Colonic mucosa (tissue), 4 donors: ENCODE results near the gene GJB1. TPM values are rescaled to one million over a fixed set of nuclear protein-coding genes. Genes with fewer than 3 reads are reported as not detected.
"Not testable (repeated sequence)": the region's sequence is repeated elsewhere in the genome, so short reads cannot be mapped to it uniquely, and the experiment has no call there.

Source experiments
- DNase-seq: peaks from one replicate; pipeline ENCODE4 v3.0.0-alpha.2; 2020
- H3K27ac ChIP-seq: fragments of 200-600 bp; one replicate; pipeline ENCODE4 v1.8.0; 2021
- H3K27me3 ChIP-seq: fragments of 200-600 bp; one replicate; pipeline ENCODE4 v1.8.0; 2021
- H3K36me3 ChIP-seq: fragments of 200-600 bp; one replicate; pipeline ENCODE4 v1.8.0; 2021
- H3K4me1 ChIP-seq: fragments of 200-600 bp; one replicate; pipeline ENCODE4 v1.8.0; 2021; ENCODE audit warnings: mild to moderate bottlenecking
- H3K4me3 ChIP-seq: fragments of 200-600 bp; one replicate; pipeline ENCODE4 v1.8.0; 2021
- H3K9ac ChIP-seq, 2 donors: one replicate each; pipeline ENCODE4 v1.7.0; 2013; ENCODE audit warnings: control low read depth in 2 of 2, low read depth in 2 of 2, low read length in 2 of 2
- H3K9me3 ChIP-seq: fragments of 200-600 bp; one replicate; pipeline ENCODE4 v1.8.0; 2021
- CTCF ChIP-seq: fragments of 200-600 bp; IDR thresholded peaks from one replicate; pipeline ENCODE4 v1.8.0; 2022; ENCODE audit warnings: antibody characterized with exemption, mild to moderate bottlenecking
- intact Hi-C: fragments of 100-400 bp; cut with DNase I; formaldehyde crosslinking; loops from one replicate; pipeline ENCODE4 v1.14.1; 2022
- total RNA-seq, 2 donors: library from RNA; stranded (reverse); fragmentation: NEBNext Ultra II Directional in 1 of 2; extraction: Animal tissue kit (Norgen Biotek cat#: 25700) in 1 of 2; gene quantifications; one replicate each; pipeline ENCODE4 v1.2.1, GENCODE V29; 2021
- donor health status: healthy.
- donor health status: DM: no; HTN: no; CAD: no.
- donor health status: DM: no; HTN: no; CAD: no.

The GJB1 gene
- total RNA-seq, 2 donors from 2014 or later = 76.0 to 100 TPM

- Histone ChIP-seq H3K36me3 (no peaks in the 10 kb centered on the region), H3K9me3 (no peaks in the 10 kb centered on the region), H3K9ac (peak within 1 kb of the TSS; percentile 76 to 77), H3K27ac (peak within 1 kb of the TSS; percentile 16), H3K4me1 (no peaks in the 10 kb centered on the region), H3K4me3 (peak within 1 kb of the TSS; percentile 56), H3K27me3 (no peaks in the 10 kb centered on the region)
- DNase-seq = peak; percentile 86
- intact Hi-C loops = loop anchor here (10.0 kb wide), 1 partner anchor 70 kb away; no protein-coding TSS in a partner anchor
- TF ChIP-seq CTCF = no peak
These were observed 31.3 kb downstream of the GJB1 start, which contains the start of gene ZMYM3 for GRCh38 chrX:71254092-71254963. Gene ZMYM3, minus strand, starts transcription at chrX:71254140. Its CDS starts 885 bp downstream, at chrX:71253255.

DNA sequence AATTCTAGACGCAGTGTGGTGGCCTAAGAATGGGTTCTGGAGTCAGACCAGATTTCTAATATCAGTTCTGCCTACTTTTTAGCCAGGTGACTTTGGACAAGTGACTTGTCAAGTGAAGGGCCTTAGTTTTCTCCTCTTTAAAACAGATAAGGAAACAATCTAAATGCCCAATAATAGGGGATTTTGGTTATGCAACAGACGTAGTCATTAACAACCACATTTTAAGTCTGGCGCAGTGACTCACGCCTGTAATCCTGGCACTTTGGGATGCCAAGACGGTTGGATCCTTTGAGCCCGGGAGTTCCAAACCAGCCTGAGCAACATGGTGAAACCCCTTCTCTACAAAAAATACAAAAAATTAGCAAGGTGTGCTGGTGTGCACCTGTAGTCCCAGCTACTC, 33.0 kb downstream of the GJB1 start:
- Histone ChIP-seq H3K27ac (no peak overlapping the region), H3K27me3 (no peaks in the 10 kb centered on the region), H3K36me3 (no peaks in the 10 kb centered on the region), H3K4me1 (no peaks in the 10 kb centered on the region), H3K9me3 (no peaks in the 10 kb centered on the region), H3K4me3 (no peak overlapping the region), H3K9ac (no peak overlapping the region)
- intact Hi-C loops = loop anchor here (10.0 kb wide), 1 partner anchor 71 kb away; no protein-coding TSS in a partner anchor
- DNase-seq = no peak
- no peak for TF ChIP-seq CTCF

GRCh38 chrX:71256856-71257255, 33.8 kb downstream of the GJB1 start:
- no peak for DNase-seq
- Histone ChIP-seq H3K9ac (no peak overlapping the region), H3K36me3 (no peaks in the 10 kb centered on the region), H3K4me3 (no peak overlapping the region), H3K4me1 (no peaks in the 10 kb centered on the region), H3K9me3 (no peaks in the 10 kb centered on the region), H3K27ac (no peak overlapping the region), H3K27me3 (no peaks in the 10 kb centered on the region)
- TF ChIP-seq CTCF = no peak
- intact Hi-C loops = loop anchor here (10.0 kb wide), 1 partner anchor 72 kb away; no protein-coding TSS in a partner anchor

DNA sequence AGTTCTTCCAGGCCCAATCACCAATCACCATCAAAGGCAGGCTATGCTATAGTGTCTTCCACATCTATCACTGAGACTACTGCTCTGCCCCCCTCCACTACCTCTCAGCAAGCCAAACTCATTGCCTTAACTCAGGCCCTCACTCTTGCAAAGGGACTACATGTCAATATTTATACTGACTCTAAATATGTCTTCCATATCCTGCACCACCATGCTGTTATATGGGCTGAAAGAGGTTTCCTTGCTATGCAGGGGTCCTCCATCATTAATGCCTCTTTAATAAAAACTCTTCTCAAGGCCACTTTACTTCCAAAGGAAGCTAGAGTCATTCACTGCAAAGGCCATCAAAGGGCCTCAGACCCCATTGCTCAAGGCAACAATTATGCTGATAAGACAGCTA, 45.6 kb downstream of the GJB1 start:
- H3K9ac ChIP-seq, H3K27ac ChIP-seq, H3K27me3 ChIP-seq, H3K9me3 ChIP-seq, DNase-seq, intact Hi-C loops, H3K36me3 ChIP-seq, H3K4me3 ChIP-seq, H3K4me1 ChIP-seq: not testable (repeated sequence)

DNA sequence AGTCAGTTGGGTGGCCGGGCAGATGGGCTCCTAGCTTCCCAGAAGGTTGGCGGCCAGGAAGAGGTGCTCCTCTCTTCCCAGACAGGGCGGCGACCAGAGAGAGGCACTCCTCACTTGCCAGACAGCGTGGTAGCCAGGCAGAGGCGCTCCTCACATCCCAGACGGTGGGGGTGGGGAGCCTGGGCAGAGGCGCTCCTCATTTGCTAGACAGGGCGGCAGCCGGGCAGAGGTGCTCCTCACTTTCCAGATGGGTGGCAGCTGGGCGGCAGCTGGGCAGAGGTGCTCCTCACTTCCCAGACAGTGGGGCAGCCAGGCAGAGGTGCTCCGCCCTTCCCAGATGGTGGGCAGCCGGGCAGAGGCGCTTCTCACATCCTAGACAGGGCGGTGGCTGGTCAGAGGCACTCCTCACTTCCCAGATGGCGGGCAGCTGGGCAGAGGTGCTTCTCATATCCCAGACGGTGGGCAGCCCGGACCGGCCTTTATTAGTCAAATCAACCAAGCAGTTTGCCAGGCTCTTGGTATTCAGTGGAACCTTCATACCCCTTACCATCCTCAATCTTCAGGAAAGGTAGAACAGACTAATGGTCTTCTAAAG, 46.9 kb downstream of the GJB1 start:
- DNase-seq = no peak
- no peaks in the 10 kb centered on the region for H3K36me3 ChIP-seq
- intact Hi-C loops = no loop called here
- no peak overlapping the region for H3K9ac ChIP-seq
- TF ChIP-seq CTCF = no peak
- no peaks in the 10 kb centered on the region for H3K4me1 ChIP-seq
- no peaks in the 10 kb centered on the region for H3K27me3 ChIP-seq
- H3K9me3 ChIP-seq = no peaks in the 10 kb centered on the region
- no peak overlapping the region for H3K4me3 ChIP-seq
- H3K27ac ChIP-seq = no peak overlapping the region

DNA sequence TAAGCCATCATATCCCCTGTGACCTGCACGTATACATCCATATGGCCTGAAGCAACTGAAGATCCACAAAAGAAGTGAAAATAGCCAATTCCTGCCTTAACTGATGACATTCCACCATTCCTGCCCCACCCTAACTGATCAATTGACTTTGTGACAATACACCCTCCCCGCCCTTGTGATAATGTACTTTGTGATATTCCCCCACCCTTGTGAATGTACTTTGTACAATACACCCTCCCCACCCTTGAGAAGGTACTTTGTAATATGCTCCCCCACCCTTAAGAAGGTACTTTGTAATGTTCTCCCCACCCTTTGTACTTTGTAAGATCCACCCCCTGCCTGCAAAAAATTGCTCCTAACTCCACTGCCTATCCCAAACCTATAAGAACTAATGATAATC, 49.3 kb downstream of the GJB1 start:
- H3K36me3 ChIP-seq, H3K4me1 ChIP-seq, H3K4me3 ChIP-seq, H3K27me3 ChIP-seq, intact Hi-C loops, H3K9ac ChIP-seq, H3K27ac ChIP-seq, H3K9me3 ChIP-seq, DNase-seq: not testable (repeated sequence)

Other genes starting within 250 kb of the GJB1 start
- gene SNX12, start 154.9 kb upstream of the GJB1 start, total RNA-seq = 10 to 100 TPM; 62.1 to 76.8 TPM
- 10 to 100 TPM; 23.4 to 47.4 TPM for gene FOXO4, start 127.4 kb upstream of the GJB1 start, total RNA-seq
- gene CXorf65, start 116.5 kb upstream of the GJB1 start, total RNA-seq = not detected
- 10 to 100 TPM; 46.0 to 61.0 TPM for gene IL2RG, start 111.6 kb upstream of the GJB1 start, total RNA-seq
- 10 to 100 TPM; 35.1 to 39.7 TPM for gene MED12, start 104.6 kb upstream of the GJB1 start, total RNA-seq
- gene NLGN3, start 78.4 kb upstream of the GJB1 start, total RNA-seq = under 1 TPM; 0.67 to 0.82 TPM
- 10 to 100 TPM; 16.6 to 17.4 TPM for gene ZMYM3, start 30.9 kb downstream of the GJB1 start, total RNA-seq
- gene NONO, start 60.4 kb downstream of the GJB1 start, total RNA-seq = 100 to 1,000 TPM; 203 to 262 TPM
- gene ITGB1BP2, start 78.5 kb downstream of the GJB1 start, total RNA-seq = 1 to 10 TPM in 1 of 2 donors, under 1 TPM in 1; 0.96 to 2.5 TPM
- gene TAF1, start 143.1 kb downstream of the GJB1 start, total RNA-seq = 10 to 100 TPM; 24.6 to 25.0 TPM